Measurements from ENCODE around the gene ZNF74.

ZNF74 gene

DNA sequence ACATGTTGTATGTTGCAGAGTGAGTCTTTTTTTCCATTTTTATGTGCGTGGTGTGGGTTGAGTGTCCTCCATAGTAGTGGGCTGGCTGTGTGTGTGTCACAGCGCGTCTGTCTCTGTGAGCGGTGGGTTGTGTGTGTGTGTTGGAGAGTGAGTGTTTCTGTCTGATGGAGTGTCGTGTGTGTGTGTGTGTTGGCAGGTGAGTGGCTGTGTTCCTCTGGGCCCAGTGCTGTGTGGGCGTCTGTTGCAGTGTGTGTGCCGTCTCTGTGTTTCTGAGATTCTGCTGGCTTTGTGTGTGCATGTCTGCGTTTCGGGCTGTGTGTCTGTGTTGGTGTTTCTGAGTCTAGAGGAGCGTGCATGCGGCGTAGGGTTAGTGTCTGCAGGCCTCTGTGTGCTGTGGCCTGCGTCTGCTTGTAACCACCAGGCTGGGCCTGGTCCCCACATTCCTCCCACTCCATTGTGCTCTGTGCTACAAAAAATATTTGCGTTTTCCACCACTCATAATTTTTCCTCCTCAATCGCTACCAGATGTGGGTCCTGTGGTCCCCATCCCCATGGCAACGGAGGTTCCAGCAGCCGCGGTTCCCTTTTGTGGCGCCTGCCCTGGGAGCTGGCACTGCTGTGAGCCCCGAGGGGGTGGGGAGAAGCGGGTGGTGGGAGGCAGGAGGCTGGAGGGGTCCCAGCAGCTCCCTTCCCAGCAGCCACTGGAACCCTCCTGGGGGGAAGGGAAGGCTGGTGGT lies 28.5 kb downstream of the ZNF74 start:
- DNase-seq = no peak

DNA sequence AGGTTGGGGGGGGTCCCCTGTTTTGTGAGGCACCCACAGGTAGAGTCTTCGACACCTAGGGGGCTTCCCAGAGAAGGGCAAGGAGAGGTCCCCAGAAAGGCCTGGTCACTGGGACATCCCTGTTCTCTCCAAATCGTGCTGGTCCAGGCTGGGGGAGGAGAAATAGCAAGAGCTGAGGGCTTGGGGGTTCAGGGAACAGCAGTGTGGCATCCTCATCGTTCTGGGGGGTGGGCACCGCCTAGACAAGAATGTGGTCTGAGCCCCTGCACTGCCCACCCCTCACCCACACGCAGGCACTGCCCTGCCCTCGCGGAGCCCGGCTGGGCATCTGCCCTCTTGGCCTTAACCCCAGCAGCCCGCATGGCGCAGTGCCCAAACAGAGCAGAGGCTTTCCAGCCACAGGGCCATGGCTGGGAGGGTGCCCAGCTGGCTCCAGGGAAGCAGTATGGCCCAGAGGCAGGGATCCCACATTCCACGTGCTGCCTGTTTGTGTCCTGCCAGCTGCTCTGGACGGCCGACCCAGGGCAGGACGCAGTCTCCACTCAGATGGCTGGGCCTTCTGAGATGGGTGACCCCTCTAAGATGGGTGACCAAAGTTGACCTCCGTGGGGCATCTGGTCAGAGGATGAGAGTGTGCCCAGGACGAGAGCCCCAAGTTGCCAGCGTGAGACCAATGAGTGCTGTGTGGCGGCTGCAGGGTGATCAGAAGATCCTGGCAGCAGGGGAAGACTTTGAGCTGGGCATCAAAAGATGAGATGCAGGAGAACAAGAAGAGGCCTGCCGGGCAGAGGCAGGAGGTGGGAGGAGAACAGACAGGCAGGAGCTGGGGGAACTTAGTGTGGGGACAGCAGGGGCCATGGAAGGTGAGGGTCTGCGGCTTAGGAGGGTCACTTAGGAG lies 29.3 kb downstream of the ZNF74 start:
- DNase-seq = no peak

DNA sequence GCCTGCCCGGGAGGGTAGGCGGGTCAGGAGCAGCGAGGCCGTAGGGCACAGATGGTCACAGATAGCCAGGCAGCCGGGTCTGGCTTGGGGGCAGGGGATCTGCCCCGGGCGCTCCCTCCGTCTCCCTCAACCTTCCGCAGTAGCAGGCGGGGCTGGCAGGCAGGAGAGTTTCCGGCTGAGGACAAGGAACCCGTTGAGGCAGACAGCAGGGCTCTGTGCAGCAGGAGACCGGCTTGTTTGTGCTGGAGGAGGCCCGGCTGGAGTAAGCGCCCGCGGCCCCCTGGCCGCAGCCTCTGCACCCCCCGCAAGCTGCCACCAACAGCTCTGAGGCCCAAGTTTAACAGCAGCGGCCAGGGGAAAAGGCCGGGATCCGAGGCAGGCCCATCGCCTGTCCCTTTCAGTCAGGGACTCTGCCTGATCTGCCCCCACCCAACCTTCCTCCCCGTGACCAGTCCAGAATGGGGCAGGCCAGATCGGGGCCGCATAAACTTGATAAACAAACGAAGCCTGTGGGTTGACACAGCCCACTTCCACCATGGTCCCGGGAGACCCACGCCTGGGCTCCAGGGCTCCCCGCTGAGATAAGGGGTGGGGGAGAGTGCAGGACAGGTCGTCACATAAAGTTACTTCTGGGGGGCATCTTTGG lies 30.1 kb downstream of the ZNF74 start:
- no peak for DNase-seq

DNA sequence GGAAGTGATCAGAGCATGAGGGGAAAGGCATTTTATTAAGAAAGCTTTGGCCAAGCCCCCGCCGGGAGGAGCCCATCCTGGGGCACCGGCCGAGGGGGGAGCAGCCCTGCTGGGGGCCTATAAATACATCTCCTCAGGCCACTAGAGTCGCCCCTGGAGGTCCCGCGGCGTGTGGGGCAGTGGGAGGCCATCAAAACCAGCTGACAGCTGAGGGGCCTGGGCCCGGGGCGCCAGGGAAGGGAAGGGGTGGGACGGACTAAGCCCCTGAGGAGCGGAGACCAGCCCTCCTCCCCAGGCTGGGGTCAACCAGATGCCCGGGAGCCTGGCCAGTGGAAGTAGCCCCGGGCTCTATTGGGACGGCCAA lies 30.6 kb downstream of the ZNF74 start:
- no peak for DNase-seq

DNA sequence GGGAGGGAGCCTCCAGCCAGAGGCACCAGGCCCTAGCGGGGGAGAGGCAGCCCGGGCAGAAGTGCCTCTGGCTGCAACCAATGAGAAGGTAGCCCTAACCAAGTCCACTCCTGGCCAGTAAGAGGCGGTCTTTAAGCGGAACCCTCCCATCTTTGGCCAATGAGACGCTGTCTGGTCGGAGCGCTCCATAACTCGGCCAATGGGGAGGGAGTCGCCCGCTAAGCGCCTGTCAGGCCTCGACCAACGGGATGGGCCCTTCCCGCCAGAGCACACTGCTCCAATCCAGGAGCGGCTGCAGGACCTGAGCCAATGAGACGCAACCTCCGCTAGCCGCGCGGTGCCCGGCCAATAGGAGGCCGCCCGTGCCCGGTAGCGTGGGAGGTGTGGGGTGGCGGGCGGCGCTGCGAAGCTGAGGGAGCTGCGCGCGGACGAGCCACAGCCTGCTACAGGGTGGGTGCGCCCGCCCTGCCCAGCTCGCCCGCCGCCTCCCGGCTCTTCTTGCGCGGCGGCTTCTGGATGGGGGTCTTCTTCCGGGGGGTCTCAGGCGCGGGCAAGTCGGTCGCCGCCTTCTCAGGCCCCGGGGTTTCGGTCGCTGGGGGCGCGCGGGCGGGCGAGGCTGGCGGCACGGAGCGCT lies 31.1 kb downstream of the ZNF74 start:
- DNase-seq = peak in 1 of 2 experiments; percentile 20

DNA sequence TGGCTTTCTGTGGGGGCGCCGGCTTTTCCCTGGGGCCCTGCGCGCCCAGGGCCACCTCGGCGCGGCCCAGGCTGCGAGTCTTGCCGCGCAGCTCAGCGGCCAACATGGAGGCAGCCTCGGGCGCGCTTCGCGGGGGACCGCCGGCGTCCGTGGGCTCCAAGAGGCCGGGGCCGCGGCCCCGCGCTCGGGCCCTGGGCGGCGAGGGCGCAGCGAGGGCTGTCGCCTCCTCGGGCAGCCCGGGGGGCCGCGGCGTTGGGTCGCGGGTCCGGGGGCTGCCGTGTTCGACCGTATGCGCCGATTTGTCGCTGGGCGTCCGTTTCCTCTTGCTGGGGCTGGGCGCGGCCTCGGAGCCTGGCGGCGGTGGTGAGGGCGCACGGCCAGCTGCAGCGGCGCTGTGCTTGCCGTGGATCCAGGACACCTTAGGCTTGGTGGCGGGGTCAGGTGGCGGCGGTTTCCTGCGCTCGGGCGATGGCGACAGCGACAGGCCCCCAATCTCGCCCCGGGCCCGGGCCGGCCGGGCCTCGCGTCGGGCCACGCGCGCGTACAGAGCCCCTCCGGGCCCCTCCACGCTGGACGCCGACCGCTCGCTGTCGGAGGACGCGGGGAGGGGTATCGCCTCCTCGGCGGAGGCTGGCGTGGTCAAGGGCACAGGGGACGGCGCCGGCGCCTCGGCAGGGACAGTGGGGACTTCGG lies 31.8 kb downstream of the ZNF74 start:
- DNase-seq = no peak

DNA sequence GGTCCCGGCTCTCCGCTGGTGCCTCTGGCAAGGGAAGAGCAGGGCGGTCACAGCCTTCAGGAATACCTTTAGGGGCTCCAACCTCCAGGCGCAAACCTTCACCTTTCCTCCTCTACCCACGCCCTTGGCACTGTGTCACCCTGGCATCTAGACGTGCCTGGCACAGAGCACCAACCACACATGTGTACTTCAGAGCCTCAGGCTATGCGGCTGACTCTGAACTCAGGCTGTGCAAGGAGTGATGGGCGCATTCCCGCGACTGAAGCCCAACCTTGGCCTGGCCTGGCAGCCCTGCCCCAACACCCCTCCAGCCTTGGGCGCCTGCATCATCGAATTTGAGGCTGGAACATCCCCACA lies 32.3 kb downstream of the ZNF74 start:
- DNase-seq = no peak

DNA sequence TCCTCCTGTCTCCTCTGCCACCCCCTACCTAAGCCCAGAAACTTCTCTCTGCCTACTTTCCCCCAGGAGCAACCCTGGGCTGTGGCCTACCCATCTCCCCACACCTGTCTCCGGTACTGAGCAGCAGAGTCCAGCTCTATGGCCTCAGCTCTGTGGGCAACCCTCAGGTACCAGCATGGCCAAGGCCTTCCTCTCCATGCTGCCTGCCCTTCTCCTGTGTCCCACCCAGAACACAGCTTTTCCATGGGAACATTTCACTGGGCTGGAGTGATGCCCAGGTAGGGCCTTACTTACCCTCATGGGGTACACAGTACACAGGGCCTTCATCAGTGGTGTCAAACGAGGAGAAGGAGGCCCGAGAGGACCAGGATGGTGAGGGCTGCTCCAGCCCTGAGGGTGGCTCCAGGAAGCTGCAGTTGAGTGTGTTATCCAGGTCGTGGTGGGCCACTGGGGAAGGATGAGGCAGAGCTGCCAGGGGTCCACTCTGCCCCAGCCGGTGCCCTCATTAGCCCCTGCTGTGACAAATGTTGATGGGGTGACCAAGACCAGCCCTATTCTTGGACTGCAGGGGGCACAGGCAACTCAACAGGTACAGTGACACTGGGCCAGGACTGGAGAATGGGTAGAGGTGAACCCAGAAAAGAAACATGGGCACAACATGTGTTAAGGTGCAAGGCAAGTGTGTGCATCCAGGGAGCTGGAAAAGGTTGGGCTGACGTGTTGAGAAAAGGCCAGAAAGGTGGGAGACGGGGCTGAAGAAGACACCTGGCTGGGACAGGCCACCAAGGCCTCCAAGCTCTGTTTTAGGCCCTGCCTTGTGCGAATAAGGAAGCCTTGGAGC lies 33.4 kb downstream of the ZNF74 start:
- no peak for DNase-seq

DNA sequence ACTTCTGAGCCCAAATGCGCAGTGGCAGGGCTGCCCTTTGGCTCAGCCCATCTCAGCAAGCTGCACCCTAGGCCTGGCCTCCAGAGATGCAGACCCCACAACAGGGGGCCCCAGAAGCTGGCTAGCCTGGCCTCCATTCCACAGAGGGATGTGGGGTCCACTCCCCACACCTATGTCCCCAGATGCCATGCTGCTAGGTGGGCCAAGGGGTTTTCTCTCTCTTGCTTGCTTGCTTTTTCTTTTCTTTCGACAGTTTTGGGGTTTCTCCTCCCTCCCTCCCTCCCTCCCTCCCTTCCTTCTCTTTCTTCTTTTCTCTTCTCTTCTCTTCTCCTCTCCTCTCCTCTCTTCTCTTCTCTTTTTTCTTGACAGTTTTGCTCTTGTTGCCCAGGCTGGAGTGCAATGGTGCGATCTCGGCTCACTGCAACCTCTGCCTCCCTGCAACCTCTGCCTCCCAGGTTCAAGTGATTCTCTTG lies 34.0 kb downstream of the ZNF74 start:
- DNase-seq = no peak

DNA sequence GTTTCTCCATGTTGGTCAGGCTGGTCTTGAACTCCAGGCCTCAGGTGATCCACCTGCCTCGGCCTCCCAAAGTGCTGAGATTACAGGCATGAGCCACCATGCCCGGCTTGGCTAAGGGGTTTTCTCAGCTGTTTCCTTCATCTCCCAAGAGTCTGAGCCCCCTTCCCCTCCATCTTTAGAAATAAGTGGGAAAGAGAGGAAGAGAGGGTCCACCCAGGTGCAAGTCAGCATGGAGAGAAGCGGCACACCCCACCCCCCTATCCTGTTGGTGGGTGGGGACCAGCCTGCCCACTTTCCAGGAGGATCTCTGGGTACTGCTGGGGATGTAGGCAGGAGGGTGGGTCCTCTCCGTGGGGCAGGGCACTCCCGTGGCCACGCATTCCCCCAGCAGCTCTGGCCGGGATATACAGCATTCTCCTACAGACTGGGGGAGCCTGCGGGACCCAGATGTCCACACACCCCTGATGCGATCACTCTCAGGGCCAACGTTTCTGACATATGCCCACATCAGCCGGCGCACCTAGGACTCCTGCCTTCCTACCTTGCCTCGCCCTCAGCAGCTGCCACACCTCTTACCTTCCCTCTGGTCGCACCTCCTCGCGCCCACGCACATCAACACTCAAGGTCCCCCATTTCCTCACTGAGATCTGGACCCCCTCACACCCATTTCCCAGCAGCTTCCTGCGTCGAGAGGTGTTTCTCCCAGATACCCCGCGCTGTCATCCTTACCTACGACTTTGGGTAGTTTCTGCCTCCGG lies 34.7 kb downstream of the ZNF74 start:
- DNase-seq = no peak

DNA sequence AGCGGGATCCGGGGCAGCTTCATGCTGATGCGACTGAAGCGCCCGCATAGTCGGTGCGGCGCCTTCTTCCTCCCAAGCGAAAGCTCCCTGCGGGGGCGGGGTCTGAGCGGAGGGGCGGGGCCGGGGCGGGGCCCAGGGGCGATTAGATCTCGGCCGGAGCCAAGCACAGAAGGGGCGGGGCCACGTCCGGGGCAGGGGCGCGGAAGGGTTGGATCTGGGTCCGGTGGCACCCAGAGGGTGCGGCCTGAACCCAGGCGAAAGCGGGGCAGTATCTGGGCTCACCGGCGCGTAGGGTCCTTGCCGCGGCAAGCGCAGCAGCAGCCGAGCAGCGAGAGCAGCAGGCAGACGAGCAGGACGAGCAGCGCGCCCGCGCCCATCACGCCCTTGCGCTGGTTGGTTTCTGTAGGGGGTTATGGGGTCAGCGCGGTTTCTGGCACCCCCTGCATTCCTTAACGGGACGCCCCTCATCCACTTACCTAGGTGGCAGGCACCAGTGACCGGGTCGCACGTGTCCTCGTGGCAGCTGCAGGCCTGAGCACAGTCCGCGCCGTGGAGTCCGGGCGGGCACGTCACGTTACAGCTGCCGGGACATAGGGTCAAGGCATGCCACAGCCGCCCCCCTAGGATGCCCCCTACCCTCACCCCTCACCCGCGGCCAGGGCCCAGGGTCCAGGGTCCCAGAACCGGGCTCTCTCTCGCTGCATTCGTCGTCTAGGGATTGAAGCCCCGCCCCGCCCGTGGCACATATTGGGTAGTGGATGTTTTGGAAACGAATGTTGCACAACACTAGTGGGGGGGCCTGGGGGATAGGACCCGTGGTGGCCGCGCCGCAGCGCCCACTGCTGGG lies 35.5 kb downstream of the ZNF74 start:
- peak; percentile 82 to 83 for DNase-seq

DNA sequence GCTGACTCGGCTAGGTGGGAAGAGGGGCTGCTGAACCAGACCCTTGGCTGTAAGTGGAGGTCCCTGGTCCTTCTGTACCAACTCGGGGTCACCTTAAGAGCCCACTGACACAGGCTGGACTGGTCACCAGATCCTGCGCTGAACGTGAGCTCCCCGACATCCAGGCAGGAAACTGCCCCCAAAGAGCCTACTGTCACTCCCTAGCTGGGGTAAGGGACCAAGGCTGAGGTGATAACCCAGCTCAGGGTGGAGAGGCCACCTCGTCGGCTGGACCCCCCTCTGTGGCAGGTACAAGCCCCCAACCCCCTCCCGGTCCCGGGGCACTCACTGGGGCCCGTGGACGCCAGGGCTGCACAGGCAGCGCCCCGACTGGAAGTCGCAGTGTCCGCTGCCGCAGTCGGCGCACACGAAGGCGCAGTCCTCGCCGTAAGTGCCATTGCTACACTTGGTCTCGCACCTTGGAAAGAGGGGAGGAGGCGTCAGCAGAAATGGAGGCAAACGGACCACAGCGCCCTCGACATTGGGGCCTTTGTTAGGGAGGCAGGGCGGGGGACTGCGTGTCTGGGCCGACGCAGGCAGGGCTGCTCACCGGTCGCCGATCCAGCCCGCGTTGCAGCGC lies 36.3 kb downstream of the ZNF74 start:
- peak; percentile 23 to 31 for DNase-seq

DNA sequence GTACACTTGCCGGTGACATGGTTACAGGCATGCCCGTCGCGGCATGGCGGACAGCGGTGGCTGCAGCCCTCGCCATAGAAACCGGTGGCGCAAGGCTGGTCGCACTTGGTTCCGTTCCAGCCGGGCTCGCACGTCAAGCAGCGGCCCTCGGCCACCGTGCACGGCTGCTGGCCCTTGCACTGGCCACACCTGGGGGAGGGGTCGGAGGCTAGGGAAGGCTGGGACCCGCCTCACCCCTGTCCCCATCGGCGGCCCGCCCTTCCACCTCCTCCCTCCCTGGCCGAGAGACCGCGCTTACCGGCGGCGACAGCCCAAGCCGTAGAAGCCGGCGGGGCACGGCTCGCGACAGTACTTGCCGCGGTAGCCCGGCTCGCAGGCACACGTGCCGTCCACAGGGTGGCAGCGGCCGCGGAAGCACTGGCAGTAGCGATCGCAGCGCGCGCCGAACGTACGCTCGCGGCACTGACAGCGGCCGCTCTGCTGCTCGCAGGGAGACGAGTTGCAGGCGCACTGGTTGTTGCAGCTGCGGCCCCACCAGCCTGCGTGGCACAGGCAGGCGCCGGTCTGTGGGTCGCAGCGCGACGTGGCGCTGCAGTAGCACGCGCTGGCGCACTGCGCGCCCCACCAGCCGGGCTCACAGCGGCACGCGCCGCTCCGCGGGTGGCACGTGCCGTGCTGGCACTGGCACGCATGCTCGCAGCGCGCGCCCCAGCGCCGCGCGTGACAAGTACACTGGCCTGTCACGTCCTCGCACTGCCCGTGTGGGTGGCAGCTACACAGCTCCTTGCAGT lies 37.0 kb downstream of the ZNF74 start:
- DNase-seq = peak; percentile 65 to 68

DNA sequence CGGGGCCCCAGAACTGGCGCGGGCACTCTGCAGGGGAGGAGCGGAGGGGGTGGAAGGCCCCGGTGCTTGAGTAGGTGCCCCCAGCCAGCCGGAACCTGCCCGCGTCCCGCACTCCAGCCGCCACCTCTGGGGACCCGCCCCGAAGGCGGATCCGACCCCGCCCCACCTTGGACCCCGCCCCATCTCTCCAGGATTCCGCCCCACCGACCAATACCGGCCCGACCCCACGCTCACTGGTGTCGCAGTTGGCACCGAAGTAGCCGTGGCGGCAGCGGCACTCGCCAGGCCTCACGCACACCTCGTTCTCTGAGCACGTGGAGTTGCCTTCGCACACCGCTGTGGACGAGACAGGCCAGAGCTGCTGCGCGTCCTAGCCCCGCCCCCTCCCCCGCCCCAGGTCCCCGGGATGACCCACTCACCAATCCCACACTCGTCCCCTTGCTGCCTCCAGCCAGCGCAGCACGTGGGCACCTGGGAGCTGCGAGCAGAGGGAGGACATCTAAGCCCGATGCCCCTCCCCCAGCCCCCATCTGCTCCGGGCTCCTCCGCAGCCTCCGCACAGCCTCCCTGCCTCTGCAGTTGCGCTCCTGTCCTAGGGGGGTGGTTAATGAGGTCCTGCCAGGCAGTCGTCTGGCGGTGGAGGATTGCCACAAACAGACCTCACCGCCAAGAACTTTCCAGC lies 37.7 kb downstream of the ZNF74 start:
- no peak for DNase-seq

DNA sequence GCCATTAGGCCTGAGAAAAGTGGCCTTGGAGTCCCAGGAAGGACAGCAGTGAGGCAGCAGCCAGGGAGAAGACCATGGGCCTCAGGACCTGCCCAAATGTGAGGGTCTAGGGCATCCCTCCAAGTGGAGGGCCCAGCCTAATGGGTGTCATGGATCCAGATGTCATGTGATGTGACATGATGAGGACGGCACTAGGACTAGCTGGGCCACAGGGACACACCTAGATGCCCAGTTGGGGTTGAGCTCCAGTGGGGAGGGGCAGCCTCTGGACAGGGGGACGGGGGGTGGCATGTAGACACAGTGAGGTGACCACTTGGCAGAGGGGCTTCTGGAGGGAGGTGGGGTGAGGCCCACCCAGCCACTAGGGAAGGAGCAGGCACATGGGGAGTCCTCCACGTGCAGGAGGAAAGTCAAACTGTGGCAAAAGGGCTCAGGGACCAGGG lies 38.3 kb downstream of the ZNF74 start:
- no peak for DNase-seq

DNA sequence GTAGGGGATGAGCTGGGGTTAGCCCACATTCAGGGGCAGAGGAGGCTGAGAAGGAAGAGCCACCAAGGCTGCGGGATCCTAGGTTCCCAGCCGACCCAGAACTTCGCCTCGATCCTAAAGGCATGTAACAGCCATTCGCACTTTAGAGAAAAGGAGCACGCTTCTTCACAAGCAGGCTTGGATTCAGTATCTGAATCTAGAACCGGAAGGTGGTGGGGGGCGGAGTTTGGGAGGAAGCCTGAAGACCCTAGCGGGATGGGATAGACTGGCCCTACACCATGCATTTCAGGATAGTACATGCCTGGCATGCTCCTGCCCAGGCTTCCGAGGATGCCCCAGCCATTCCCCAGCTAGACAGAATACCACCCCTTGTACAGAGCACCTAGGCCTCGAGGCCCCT lies 39.2 kb downstream of the ZNF74 start:
- no peak for DNase-seq

DNA sequence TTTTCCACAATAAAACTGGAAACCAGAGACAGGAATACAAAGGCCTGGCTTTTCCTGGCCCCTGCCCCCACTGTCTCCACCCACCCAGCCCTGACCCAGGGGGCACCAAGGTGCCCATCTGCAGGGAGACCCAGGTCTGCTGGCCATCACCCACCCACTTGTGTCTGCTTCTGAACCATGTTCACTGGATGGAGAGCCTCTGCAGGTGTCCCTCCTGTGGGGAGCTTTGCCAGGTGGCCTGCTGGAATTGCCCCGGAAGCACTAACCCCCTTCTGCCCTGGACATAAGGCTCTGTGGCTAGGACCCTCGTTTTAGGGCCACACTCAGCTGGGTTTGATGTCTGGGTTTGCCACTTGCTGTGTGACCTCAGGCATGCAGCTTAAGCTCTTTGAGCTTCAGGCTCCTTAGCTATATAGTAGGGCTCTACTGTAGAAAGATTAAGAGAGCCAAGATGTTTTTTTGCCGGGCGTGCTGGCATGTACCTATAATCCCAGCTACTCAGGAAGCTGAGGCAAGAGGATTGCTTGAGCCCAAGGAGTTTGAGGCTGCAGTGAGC lies 39.8 kb downstream of the ZNF74 start:
- no peak for DNase-seq
